NT2/D1 (cell line): ENCODE measurements around the gene VWA8.

ENCODE experiments used
- SUZ12 ChIP-seq: IDR thresholded peaks from 2 replicates; pipeline ENCODE4 v1.6.1; 2011; ENCODE audit not compliant: insufficient read length, insufficient read depth; ENCODE audit errors: extremely low read depth
- YY1 ChIP-seq: IDR thresholded peaks from 2 replicates; pipeline ENCODE4 v1.6.1; 2011; ENCODE audit not compliant: insufficient read length, insufficient read depth
- ZNF274 ChIP-seq: IDR thresholded peaks from 2 replicates; pipeline ENCODE4 v1.6.1; 2011; ENCODE audit warnings: mild to moderate bottlenecking, low read depth, low read length

GRCh38 chr13:41548031-41548430 lies 412.9 kb downstream of the VWA8 start:
- TF ChIP-seq YY1 (no peak), ZNF274 (no peak), SUZ12 (no peak)
